ENCODE results near the gene UGDH.

The UGDH gene

DNA sequence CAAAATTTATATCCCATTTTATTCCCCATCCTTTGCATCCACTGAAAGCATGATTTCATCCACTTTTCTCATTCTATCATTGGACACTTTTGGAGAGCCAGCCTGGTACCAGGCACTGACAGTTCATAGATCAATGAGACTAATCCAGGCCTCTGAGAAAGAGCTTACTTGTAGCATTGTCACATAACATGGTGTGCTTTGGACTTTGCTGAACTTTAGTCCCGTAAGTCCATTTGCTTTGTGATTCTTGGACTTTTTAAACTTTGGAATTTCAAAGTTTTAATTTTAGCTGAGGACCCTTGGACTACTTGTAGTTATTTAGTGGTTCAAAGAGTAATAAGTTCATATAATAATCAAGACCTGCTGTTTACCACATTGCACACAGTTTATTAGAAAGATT is 56.8 kb downstream of the UGDH start:
- no peak for TF ChIP-seq EZH2phosphoT487 (IDR thresholded peaks at IDR 0.05; ENCODE audit: borderline replicate concordance, low read length)
- TF ChIP-seq, protein P1, sequence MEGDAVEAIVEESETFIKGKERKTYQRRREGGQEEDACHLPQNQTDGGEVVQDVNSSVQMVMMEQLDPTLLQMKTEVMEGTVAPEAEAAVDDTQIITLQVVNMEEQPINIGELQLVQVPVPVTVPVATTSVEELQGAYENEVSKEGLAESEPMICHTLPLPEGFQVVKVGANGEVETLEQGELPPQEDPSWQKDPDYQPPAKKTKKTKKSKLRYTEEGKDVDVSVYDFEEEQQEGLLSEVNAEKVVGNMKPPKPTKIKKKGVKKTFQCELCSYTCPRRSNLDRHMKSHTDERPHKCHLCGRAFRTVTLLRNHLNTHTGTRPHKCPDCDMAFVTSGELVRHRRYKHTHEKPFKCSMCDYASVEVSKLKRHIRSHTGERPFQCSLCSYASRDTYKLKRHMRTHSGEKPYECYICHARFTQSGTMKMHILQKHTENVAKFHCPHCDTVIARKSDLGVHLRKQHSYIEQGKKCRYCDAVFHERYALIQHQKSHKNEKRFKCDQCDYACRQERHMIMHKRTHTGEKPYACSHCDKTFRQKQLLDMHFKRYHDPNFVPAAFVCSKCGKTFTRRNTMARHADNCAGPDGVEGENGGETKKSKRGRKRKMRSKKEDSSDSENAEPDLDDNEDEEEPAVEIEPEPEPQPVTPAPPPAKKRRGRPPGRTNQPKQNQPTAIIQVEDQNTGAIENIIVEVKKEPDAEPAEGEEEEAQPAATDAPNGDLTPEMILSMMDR (IDR thresholded peaks at IDR 0.05; ENCODE audit: low read depth, low read length, poor library complexity, severe bottlenecking): no peak
- H3K4me1 ChIP-seq (ENCODE audit: control insufficient read depth, low read length): peaks cover 11% of the 10 kb centered on the region
- H3K36me3 ChIP-seq (ENCODE audit: control insufficient read depth, low read length): peaks cover 61% of the 10 kb centered on the region
- no peak overlapping the region for H3K27ac ChIP-seq (ENCODE audit: low read depth, low read length)
- H3K9me3 ChIP-seq (ENCODE audit: control insufficient read depth, insufficient read depth, low read length): no peaks in the 10 kb centered on the region
- H3F3A ChIP-seq (ENCODE audit: control insufficient read depth, insufficient read depth): peaks cover 14% of the 10 kb centered on the region
- no peaks in the 10 kb centered on the region for H3K27me3 ChIP-seq (ENCODE audit: control insufficient read depth, low read length)
- H3K4me2 ChIP-seq (ENCODE audit: low read length): no peak overlapping the region
- H3K9me2 ChIP-seq (replicated peaks; ENCODE audit: control insufficient read depth, low read length): no peaks in the 10 kb centered on the region
- H3K79me2 ChIP-seq (ENCODE audit: control insufficient read depth, low read length): no peaks in the 10 kb centered on the region
- H3K4me3 ChIP-seq (ENCODE audit: low read length): no peak overlapping the region
- H4K20me1 ChIP-seq (ENCODE audit: control insufficient read depth, insufficient read depth, low read depth, low read length): no peaks in the 10 kb centered on the region

DNA sequence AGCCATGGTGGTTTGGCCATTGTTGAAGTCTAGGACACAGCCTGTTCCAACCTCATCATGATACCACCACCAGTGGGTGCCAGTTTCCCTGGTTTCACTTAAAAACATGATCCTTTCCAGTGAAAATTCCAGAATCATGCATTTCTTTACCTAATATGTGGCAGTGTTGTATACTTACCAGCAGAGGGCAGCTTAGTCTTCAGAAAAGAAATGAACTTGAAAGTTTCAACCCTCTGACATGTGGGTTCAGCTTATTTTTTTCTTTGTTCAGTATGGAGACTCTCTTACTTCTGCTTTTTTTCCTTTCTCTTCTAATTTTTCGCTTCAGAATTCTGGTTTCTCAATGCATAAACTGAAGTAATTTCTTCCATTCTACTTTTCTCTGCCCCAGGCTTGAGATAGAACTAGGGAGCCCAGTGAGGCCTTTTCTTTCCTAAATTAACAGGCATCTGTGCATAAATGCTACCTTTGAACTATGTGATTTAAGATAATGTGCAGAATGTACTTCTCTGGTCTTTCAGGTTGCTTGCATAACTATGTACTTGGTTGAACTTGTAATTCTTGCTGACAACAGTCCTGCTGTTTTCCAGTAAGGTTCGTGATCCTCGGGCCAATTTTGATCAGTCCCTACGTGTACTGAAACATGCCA is 57.7 kb downstream of the UGDH start:
- Histone ChIP-seq H3K4me2 (ENCODE audit: low read length) (peak overlapping the region; percentile 49), H3K9me2 (replicated peaks; ENCODE audit: control insufficient read depth, low read length) (no peaks in the 10 kb centered on the region), H4K20me1 (ENCODE audit: control insufficient read depth, insufficient read depth, low read depth, low read length) (no peaks in the 10 kb centered on the region), H3K9me3 (ENCODE audit: control insufficient read depth, insufficient read depth, low read length) (no peaks in the 10 kb centered on the region), H3F3A (ENCODE audit: control insufficient read depth, insufficient read depth) (peaks cover 17% of the 10 kb centered on the region), H3K27ac (ENCODE audit: low read depth, low read length) (peak overlapping the region; percentile 39), H3K4me3 (ENCODE audit: low read length) (peak overlapping the region; percentile 21; the same call in 1 of the 2 replicates), H3K27me3 (ENCODE audit: control insufficient read depth, low read length) (no peaks in the 10 kb centered on the region), H3K79me2 (ENCODE audit: control insufficient read depth, low read length) (no peaks in the 10 kb centered on the region), H3K4me1 (ENCODE audit: control insufficient read depth, low read length) (peaks cover 11% of the 10 kb centered on the region), H3K36me3 (ENCODE audit: control insufficient read depth, low read length) (peaks cover 69% of the 10 kb centered on the region)
- TF ChIP-seq EZH2phosphoT487 (IDR thresholded peaks at IDR 0.05; ENCODE audit: borderline replicate concordance, low read length): no peak
- TF ChIP-seq, protein P1 (IDR thresholded peaks at IDR 0.05; ENCODE audit: low read depth, low read length, poor library complexity, severe bottlenecking): peak; percentile 90

DNA sequence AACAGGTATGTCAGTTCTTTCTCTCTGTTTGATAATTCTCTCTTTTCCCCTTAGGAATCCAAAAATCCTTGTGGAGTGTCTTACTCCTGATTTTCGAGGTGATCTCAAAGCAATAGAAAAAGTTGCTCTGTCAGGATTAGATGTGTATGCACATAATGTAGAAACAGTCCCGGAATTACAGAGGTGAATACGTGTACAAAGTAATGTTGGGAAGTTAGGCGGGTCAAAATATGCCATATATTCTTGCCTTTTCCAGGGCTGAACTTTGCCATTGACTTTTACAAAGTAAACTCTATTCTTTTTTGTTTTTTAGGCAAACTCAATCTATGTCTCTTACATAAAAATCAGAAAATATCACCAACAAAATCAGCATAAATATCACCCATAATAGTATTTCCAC is 59.8 kb downstream of the UGDH start:
- peaks cover 13% of the 10 kb centered on the region for H3K4me1 ChIP-seq (ENCODE audit: control insufficient read depth, low read length)
- H3K27ac ChIP-seq (ENCODE audit: low read depth, low read length): no peak overlapping the region
- H3K36me3 ChIP-seq (ENCODE audit: control insufficient read depth, low read length): peaks cover 78% of the 10 kb centered on the region
- H3F3A ChIP-seq (ENCODE audit: control insufficient read depth, insufficient read depth): peaks cover 22% of the 10 kb centered on the region
- no peaks in the 10 kb centered on the region for H3K27me3 ChIP-seq (ENCODE audit: control insufficient read depth, low read length)
- H3K9me3 ChIP-seq (ENCODE audit: control insufficient read depth, insufficient read depth, low read length): no peaks in the 10 kb centered on the region
- no peaks in the 10 kb centered on the region for H3K9me2 ChIP-seq (replicated peaks; ENCODE audit: control insufficient read depth, low read length)
- no peak for TF ChIP-seq EZH2phosphoT487 (IDR thresholded peaks at IDR 0.05; ENCODE audit: borderline replicate concordance, low read length)
- TF ChIP-seq, protein P1 (IDR thresholded peaks at IDR 0.05; ENCODE audit: low read depth, low read length, poor library complexity, severe bottlenecking): no peak
- peaks cover 8% of the 10 kb centered on the region for H3K79me2 ChIP-seq (ENCODE audit: control insufficient read depth, low read length)
- no peaks in the 10 kb centered on the region for H4K20me1 ChIP-seq (ENCODE audit: control insufficient read depth, insufficient read depth, low read depth, low read length)
- H3K4me3 ChIP-seq (ENCODE audit: low read length): no peak overlapping the region
- no peak overlapping the region for H3K4me2 ChIP-seq (ENCODE audit: low read length)

Data from DOHH2 (cell line).